ENCODE results near the gene TCHH.
"Not testable (repeated sequence)": the region's sequence is repeated elsewhere in the genome, so short reads cannot be mapped to it uniquely, and the experiment has no call there.

Gene TCHH

DNA sequence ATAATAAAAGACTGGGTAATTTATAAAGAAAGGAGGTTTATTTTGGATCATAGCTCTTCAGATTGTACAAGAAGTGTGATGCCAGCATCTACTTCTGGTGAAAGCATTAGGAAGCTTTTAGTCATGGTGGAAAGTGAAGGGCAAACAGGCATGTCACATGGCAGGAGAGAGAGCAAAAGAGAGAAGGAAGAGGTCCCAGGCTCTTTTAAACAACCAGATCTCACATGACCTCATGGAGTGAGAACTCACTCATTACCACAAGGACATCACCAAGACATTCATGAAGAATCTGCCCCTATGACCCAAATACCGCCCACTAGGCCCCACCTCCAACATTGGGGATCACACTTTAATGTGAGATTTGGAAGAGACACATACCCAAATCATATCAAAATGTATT, 33.7 kb upstream of the TCHH start:
- TF ChIP-seq, protein P1, sequence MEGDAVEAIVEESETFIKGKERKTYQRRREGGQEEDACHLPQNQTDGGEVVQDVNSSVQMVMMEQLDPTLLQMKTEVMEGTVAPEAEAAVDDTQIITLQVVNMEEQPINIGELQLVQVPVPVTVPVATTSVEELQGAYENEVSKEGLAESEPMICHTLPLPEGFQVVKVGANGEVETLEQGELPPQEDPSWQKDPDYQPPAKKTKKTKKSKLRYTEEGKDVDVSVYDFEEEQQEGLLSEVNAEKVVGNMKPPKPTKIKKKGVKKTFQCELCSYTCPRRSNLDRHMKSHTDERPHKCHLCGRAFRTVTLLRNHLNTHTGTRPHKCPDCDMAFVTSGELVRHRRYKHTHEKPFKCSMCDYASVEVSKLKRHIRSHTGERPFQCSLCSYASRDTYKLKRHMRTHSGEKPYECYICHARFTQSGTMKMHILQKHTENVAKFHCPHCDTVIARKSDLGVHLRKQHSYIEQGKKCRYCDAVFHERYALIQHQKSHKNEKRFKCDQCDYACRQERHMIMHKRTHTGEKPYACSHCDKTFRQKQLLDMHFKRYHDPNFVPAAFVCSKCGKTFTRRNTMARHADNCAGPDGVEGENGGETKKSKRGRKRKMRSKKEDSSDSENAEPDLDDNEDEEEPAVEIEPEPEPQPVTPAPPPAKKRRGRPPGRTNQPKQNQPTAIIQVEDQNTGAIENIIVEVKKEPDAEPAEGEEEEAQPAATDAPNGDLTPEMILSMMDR (IDR thresholded peaks at IDR 0.05; ENCODE audit: borderline replicate concordance, insufficient read depth, low read depth, low read length) = no peak

DNA sequence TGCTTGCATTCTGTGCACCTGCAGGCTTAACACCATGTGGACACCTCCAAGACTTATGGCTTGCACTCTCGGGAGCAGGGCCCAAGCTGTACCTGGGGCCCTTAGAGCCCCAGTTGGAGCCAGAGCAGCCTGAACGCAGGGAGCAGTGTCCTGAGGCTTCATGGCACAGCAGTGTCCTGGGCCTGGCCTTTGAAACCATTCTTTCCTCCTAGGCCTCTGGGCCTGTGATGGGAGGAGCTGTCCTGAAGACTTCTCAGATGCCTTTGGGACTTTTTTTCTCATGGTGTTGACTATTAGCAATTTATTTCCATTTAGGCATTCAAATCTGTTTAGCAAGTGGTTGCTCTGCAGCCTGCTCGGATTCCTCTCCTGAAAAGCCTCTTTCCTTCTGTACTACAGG, 32.8 kb upstream of the TCHH start:
- TF ChIP-seq, protein P1 (IDR thresholded peaks at IDR 0.05; ENCODE audit: borderline replicate concordance, insufficient read depth, low read depth, low read length) = no peak
- no peak overlapping the region for H3K4me3 ChIP-seq (ENCODE audit: low read depth, low read length)

More for the DNA sequence above, 33.7 kb upstream of the TCHH start:
- no peak overlapping the region for H3K4me3 ChIP-seq (ENCODE audit: low read depth, low read length)

DNA sequence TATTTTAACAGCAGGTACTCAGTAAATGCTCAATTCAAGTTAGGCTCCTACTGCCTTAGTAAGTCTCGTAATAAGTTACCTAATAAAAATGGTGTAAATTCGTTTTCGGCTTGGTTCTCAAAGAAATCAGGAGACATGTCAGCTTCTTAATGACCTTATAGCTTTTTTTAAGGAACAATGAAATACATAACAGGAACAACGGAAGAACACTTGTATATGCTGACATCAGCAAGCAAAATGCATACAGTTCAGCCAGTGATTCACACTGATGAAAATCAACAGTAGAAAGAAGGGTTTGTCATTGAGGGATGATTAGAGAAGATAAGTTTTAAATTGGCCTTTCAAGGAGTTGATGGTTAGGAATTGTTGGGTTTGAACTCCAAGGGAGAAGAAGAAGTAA, 30.5 kb upstream of the TCHH start:
- TF ChIP-seq, protein P1 (IDR thresholded peaks at IDR 0.05; ENCODE audit: borderline replicate concordance, insufficient read depth, low read depth, low read length) = no peak
- no peak overlapping the region for H3K4me3 ChIP-seq (ENCODE audit: low read depth, low read length)

DNA sequence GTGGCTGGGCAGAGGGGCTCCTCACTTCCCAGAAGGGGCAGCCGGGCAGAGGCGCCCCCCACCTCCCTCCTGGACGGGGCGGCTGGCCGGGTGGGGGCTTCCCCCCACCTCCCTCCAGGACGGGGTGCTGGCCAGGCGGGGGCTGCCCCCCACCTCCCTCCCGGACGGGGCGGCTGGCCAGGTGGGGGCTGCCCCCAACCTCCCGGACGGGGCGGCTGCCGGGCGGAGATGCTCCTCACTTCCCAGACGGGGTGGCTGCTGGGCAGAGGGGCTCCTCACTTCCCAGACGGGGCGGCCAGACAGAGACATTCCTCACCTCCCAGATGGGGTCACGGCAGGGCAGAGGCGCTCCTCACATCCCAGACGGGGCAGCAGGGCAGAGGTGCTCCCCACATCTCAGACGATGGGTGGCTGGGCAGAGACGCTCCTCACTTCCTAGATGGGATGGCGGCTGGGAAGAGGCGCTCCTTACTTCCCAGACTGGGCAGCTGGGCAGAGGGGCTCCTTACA, 29.5 kb upstream of the TCHH start:
- H3K4me3 ChIP-seq (ENCODE audit: low read depth, low read length) = not testable (repeated sequence)

DNA sequence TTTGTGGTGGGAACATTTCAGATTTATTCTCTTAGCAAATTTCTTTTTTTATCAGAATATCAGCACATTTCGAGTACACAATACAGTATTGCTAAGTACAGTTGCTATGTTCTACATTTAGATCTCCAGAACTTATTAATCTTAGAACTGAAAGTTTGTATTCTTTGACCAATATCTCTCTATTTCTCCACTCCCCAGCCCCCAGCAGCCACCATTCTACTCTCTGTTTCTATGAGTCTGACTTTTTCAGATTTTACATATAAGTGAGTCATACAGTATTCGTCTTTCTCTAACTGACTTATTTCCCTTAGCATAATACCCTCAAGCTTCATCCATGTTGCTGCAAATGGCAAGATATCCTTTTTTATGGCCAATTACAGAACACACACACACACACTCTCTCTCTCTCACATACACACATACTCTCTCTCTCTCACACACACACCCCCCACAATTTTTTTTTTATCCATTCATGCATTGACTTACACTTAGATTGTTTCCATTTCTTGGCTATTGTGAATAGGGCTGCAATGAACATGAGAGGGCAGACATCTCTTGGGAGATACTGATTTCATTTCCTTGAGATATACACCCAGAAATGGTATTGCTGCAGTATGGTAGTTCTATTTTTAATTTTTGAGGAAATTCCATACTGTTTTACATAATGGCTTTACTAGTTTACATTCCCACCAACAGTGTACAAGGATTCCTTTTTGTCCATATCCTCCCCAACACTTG, 28.1 kb upstream of the TCHH start:
- TF ChIP-seq, protein P1 (IDR thresholded peaks at IDR 0.05; ENCODE audit: borderline replicate concordance, insufficient read depth, low read depth, low read length) = no peak
- H3K4me3 ChIP-seq (ENCODE audit: low read depth, low read length) = no peak overlapping the region

DNA sequence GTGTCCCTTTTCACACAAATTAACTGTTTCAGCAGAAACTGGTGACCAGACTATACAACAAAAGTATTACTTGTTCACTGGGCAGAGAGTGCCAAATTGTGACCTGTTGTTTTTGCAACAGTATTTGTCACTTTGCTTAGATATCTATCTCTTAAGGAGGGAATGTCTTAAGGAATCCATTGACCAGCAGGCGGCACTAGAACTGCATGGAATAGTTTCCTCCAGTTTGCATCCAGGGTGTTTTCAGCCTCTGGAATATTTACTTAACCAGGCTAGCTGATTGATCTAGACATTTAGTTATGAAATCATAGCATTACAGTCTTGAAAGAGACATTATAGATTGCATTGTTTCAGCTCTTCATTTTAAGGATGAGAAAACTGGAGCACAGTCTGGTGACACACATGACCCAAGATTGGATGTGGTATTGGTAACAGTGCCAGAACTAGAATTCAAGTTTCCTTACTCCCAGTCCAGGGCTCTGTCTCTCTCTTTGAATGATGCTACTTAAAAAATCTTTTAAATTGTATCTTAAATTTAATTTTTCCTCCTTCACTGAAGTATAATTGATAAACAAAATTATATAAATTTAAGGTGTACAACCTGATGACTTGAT, 26.8 kb upstream of the TCHH start:
- TF ChIP-seq, protein P1 (IDR thresholded peaks at IDR 0.05; ENCODE audit: borderline replicate concordance, insufficient read depth, low read depth, low read length) = peak; percentile 72

DNA sequence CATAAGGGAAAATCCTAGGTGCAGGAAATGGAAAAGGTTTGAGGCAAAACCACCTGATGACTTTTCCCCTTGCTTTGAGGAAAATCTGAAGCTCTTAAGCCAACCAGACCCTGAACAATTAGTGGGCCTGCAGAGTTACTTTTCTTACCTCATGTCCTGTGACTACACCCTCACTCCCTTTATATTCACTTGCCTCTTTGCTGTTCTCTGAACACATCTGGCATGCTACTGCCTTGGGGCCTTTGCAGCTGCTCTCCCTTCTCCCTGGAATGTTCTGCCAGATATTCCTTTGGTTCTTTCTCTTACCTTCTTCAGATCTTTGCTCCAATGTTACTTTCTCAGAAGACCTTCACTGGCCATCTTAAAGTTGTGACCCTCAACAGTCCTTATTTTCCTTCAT, 22.0 kb upstream of the TCHH start:
- TF ChIP-seq, protein P1 (IDR thresholded peaks at IDR 0.05; ENCODE audit: borderline replicate concordance, insufficient read depth, low read depth, low read length) = no peak
- no peak overlapping the region for H3K4me3 ChIP-seq (ENCODE audit: low read depth, low read length)

More for the DNA sequence above, 26.8 kb upstream of the TCHH start:
- H3K4me3 ChIP-seq (ENCODE audit: low read depth, low read length) = no peak overlapping the region

Data from GM12875 (cell line).